ENCODE data around the gene ARPP19.
A peak's percentile ranks its signal among the peaks of the same experiment; 100 is the strongest.
"Not testable (repeated sequence)": the region's sequence is repeated elsewhere in the genome, so short reads cannot be mapped to it uniquely, and the experiment has no call there.

ARPP19 gene, protein sequence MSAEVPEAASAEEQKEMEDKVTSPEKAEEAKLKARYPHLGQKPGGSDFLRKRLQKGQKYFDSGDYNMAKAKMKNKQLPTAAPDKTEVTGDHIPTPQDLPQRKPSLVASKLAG

DNA sequence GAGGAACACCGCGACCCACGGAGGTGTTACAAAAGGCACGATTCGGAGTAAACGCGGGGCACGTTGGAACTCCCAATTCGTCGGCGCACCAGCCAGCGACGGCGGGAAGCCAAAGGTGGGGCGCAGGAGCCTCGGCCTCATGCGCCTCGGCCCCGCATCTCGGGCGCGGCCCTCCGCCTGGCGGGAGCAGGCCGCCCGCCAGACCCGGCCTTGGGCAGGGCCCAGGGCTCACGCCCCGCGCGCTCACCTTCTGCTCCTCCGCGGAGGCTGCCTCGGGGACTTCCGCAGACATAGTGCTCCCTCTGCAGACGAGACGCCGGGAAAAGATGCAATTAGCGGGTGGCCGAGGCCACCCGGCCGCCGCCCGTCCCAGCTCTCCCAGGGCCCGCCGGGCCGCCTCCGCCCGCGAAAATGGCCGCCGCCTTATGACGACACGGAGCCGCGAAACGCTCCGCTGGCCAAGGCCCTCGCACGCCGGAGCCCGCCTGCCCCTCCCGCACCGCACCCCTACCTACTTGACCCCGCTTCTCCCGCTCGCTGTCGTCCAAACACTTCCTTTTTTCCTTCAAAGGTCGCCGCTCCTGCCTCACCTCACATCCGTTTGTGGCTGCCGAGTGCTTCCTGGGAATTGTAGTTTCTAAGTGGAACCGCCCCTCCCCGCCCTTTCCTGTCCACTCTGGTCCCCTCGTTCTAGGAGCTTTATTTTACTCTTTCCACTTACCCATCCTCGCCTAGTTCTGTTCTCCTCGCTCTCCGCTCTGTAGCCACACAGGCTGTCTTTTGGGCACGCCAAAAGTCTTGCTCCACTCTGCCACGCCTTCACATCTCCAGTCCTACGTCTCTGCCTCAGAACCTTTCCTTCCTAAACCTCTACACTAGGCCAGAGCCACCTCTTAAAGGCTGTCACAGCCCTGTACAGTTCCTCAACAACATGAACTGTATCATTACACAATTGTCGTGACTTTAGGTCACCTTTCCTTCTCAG lies at the start of gene ARPP19:
ARPP19 (minus strand) TSS at position 430 of the 985 bp plus-strand sequence; CDS start at position 292, 138 bp downstream.
- peak; percentile 96 for DNase-seq (ENCODE audit: low spot score)

DNA sequence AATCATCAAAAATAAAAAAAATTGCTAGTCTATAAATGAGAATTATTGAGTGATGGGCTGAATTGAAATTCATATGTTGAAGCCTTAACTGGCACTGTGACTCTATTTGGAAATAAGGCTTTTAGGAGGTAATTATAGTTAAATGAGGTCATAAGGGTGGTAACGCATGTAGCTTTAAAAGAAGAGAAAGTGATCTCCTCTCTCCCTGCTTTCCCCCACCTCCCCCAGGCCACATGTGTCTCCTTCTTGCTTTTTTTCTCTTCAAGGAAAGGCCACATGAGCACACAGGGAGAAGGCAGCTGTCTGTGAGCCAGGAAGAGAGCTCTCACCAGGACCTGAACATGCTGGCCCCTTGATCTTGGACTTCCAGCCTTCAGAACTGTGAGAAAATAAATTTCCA lies 48.2 kb upstream of the ARPP19 start:
- DNase-seq (ENCODE audit: low spot score), result no peak

DNA sequence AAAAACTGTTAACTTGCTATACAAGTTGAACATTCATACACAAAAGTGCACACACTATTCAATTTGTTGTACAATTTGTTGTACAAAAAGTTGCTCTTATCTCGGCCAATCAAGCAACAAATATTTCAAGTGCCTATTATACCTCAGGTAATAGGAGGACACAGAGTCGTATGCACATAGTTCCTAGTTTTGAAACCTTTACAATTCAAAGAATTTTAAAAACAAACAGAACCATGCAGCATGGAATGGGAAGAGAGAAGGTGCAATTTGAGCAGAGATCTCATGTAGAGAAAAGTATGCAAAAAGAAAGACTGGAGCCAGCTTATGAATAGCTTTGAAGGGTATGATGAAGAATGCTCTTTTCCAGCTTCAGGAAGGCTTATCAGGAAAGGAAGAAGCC lies 46.5 kb upstream of the ARPP19 start:
- DNase-seq (ENCODE audit: low spot score), result no peak

DNA sequence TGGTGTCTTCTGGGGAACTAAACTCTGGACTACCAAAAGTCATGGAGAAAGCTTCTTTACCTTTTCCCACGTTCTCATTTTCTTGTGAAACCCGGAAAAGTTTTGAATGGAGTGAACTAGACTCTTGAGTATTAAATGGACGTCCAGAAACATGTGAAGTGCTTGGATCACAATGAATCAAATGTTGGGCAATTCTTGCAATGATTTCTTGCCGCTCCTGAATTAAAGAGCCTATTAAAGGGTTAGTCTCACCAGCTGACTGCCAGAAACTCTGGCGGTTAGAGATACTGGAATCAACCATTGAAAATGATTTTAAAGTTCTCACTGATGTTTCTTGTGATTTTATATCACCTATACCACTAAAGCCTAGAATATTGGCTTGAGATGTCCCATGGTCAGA lies 40.8 kb upstream of the ARPP19 start:
- DNase-seq (ENCODE audit: low spot score), result no peak

DNA sequence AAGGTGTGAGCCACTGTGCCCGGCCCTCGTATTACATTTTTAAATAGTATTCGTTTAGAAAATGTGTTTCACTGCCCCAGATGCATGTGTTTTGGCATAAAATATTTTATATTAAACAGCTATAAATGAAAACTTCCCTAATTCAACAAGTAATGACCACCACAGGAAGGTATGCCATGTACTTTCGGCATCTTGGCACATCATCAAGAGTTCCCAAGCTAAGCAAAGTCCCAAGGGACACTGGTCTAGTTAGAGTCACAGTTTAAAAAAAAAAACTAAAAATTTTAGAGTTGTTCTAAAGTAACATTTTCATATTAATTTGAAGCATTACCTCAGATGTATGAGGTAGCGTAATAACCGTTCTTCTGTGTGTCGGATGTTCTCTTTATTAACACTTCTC lies 15.6 kb upstream of the ARPP19 start:
- no peak for DNase-seq (ENCODE audit: low spot score)

DNA sequence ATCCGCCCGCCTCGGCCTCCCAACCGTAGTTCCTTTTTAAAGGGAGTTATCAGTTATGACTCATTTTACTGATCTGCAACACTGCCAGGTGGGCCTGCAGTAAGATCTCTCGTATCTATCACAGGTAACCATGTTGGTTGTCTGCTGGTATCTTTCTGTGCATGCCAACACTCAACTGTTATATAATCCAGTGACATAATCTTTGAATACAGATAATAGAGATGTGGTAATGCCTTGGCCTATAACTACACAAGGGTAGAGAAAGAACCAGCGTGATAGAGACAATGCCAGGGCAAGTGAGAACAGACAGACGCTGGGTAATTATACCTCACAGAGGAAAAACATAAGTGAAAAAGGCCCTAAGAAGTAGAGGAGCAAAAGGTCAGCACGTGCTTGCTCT lies 11.0 kb upstream of the ARPP19 start:
- DNase-seq (ENCODE audit: low spot score), result no peak

DNA sequence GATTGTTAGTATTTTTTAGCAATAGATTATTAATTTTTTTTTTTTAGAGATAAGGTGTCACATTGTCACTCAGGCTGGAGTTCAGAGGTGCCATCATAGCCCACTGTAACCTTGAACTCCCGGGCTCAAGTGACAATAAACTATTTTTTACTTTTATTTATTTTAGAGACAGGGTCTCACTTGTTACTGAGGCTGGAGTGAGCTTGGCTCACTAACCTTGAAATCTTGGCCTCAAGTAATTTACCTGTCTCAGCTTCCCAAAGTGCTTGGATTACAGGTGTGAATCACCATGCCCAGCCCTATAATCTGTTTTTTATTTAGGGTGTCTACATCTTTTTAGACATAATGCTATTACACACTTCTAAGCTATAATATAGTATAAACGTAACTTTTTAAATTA lies 7.9 kb upstream of the ARPP19 start:
- no peak for DNase-seq (ENCODE audit: low spot score)

DNA sequence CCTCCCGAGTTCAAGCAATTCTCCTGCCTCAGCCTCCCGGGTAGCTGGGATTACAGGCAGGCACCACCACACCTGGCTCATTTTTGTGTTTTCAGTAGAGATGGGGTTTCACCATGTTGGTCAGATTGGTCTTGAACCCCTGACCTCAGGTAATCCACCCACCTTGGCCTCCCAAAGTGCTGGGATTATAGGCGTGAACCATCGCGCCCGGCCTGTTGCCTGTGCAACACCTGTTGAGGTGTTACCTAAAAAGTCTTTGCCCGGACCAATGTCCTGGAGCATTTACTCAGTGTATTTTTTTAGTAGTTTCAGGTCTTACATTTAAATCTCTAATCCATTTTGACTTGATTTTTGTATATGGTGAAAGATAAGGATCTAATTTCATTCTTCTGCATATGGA lies 6.7 kb upstream of the ARPP19 start:
- not testable (repeated sequence) for DNase-seq (ENCODE audit: low spot score)

DNA sequence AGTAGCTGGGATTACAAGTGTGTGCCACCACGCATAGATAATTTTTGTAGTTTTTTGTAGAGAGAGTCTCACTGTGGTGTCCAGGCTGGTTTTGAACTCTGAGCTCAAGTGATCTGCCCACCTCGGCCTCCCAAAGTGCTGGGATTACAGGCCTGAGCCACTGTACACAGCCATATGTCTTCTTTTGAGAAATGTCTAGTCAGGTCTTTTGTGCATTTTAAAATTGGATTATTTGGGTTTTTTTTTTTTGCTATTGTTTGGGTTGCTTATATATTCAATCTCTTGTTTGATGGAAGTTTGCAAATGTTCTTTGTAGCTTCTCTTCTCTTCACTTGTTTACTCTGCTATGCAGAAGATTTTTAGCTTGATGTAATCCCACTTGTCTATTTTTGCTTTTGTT lies 6.2 kb upstream of the ARPP19 start:
- no peak for DNase-seq (ENCODE audit: low spot score)

DNA sequence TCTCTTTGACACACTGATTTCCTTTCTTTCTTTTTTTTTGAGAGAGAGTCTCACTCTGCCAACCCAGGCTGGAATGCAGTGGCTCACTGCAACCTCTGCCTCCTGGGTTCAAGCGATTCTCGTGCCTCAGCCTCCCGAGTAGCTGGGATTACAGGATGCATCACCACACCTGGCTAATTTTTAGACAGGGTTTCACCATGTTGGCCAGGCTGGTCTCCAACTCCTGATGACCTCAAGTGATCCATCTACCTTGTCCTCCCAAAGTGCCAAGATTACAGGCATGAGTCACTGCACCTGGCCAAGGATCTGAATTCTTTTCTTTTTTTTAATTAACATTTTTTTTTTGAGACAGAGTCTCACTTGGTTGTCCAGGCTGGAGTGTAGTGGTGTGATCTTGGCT lies 5.8 kb upstream of the ARPP19 start:
- not testable (repeated sequence) for DNase-seq (ENCODE audit: low spot score)

DNA sequence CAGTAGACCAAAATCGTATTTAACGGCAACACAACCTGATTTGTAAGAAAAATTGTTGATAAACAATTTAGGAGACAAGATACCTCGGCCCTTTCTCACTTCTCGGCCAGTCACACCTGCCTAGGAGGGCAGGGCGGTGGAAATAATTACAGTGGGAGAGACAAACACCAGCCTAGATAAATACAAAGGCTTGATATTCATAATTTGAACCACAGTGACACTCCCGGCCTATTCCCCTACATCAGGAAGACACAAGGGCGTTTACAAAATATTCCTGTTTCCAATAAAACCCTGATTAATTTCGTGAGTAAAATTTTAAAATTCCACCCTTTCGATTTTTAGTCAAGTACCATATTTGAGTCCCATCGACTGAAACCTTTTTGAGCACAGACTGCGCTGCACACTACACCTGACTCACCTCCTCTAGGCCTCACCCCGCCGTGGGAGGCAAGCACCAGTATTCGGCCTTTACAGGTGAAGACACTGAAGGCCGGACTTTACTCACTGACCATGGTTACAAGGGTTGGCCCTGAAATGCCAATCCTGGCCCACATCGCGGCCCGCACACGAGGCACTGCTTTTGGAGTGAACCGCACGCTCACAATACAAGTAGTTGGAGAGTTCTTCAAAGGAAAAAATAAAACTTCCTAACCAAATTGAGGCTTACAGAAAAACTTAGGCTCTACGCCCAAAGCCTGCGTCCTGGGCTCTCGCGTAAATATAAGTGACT lies 794 bp downstream of the ARPP19 start:
- DNase-seq (ENCODE audit: low spot score), result peak; percentile 14

DNA sequence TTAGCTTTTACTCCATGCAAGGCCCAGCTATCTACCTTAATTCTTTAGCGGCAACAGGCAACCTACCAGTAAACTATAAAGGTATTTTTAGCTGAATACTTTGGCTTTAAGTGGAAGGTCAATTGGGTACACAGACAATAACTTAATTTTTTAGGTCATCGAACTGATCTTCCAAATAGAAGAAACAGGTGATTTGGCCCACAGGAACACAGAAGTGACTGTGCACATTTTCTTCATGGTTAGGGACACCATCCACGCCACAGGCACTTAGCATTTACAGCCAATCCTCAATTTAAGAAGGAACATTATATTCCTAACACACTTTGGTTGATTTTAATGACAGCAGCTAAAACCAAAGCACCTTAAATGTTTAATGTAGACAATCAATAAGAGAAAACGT lies 1.9 kb downstream of the ARPP19 start:
- DNase-seq (ENCODE audit: low spot score), result no peak

DNA sequence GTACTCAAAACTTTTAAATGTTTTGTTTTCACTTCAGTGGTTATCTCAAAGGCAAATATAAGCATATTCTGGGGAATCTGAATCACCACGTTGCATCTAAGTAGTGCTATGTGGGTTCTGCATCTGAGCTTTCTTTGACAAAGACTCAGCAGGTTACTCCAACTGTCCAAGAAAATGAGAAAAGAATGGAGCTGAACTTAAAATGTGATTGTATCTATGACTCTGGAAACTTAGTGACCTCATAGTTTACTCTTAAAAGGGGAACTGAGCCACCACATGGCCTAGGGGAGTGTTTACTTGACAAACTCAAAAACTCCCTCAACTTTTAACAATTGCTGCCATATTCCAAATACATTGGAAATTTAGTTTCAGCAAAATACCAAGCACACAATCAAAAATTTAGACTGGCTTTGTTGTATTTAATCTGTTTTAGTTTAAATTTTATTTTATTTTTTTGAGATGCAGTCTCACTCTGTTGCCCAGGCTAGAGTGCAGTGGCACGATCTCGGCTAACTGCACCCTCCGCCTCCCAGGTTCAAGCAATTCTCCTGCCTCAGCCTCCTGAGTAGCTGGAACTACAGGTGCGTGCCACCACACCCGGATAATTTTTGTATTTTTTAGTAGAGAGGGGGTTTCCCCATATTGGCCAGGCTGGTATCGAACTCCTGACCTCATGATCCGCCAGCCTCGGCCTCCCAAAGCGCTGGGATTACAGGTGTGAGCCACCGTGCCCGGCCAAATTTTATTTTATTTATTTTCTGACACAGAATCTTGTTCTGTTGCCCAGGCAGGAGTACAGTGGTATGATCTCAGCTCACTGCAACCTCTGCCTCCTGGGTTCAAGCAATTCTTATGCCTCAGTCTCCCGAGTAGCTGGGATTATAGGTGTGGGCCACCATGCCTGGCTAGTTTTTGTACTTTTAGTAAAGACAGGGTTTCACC lies 3.1 kb downstream of the ARPP19 start:
- DNase-seq (ENCODE audit: low spot score), result not testable (repeated sequence)

DNA sequence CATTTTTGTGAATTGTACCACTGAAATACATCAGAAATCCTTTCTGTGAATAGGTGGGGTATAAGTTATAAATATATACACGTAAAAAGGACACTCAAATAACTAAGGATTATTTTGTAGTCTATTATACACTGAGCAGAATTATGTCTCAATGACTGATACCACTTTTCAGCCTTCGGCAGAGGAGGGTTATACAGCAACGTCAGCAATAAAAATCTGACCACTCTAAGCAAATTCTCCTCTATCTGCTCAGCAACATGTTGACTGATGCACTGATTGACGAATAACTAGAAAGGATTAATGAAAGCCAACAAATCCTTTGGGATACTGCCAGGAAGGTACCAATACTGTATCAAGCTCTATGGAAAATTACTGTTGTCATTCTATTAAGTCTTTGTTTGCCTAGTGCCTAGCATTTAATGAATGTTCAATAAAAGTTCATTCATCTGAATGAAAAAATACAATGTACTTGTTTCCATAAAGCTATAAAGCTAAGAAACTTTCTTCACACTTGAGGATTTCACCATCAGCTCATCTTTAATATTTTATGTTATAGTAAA lies 5.2 kb downstream of the ARPP19 start:
- peak; percentile 13 for DNase-seq (ENCODE audit: low spot score)

DNA sequence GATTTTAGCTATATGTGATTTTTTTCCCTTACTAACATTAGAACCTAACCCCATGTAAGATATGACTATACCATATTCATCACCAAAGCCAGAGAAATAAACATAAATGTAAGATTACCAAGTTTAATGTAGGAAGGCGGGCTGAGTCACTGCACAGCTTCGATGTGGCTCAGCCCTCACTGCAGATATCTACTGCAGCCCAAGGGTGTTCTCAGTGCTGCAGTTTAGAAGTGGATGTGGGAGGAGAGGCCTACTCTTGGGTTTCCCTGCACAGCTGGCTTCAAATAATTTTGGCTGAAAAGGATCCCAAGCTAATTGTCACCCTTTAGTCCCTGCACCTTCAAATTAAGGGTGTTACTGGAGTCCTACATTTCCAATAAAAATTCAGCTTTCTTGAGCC lies 9.3 kb downstream of the ARPP19 start:
- DNase-seq (ENCODE audit: low spot score), result peak; percentile 38

DNA sequence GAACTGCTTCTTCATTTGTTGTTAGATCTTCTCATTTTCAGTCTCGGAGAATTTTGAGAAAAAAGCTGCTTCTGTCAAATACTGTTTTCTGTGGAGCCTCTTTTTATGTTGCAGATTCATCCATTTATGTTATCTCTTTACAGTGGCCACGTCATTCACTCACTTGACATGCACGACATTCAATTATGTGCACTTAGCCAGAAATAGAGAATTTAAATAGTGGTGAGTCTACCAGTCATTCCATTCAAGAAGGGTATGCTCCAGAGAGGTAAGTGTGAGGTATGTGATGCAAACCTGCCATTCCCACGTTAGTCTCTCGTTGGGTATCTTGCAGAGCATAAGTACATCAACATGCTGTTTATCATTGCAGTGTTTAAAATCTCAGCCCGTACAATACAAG lies 9.8 kb downstream of the ARPP19 start:
- no peak for DNase-seq (ENCODE audit: low spot score)

DNA sequence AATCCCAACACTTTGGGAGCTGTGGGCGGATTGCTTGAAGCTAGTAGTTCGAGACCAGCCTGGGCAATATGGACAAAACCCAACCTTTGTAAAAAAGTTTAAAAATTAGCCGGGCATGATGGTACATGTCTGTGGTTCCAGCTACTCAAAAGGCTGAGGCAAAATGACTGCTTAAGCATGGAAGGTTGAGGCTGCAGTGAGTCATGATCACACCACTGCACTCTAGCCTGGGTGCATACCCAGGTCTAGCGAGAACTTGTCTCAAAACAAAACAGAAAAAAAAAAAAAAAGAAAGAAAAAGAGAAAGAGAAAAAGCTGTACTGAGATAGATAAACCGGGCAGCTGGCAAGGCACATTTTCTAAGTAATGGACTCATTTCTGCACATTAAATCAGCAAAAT lies 10.6 kb downstream of the ARPP19 start:
- DNase-seq (ENCODE audit: low spot score), result no peak

DNA sequence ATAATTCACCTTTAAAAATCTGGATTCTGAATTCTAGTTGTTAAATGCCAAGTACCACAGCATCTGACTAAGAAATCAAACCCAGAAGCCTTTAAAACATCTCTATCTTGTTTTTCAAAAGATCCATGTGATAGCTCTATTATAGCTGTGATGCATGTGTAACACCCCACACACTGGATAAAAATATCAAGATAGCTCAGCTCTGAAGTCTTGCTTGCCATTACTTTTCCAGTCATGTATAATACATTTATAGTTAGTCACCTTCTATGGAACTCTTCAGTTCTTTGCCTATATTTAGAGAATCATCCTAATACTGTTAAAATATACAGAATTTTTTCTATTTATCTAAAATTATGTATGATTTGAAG lies 11.6 kb downstream of the ARPP19 start:
- DNase-seq (ENCODE audit: low spot score), result peak; percentile 8

DNA sequence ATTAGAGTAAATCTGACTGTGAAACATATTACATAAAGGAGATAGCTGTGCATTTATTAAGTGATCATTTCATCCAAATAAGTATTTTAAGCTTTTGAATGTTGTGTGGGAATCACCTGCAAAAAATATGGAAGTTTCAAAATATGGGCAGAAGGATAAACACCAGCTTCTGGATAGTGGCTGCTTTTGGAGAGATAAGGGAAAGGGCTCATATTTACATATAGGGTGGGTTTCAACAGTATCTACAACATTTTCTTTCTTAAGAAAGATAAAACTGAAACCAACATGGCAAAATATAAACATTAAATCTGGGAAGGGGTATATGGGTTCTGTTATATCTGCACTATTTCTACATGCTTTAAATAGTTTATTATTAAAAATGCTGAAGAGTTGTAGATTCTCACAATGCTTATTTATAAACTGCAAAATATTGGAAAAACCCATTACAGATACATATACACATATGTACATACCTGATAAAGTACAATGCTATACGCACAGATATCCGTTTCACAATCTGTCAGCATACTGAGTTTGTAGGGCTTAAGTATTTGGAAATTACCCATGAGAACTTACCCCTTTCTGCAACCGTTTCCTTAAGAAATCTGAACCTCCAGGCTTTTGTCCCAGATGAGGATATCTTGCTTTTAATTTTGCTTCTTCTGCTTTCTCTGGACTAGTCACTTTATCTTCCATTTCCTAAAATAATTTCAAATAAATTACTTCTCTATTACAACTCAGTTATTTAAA lies 12.1 kb downstream of the ARPP19 start:
- DNase-seq (ENCODE audit: low spot score), result no peak

DNA sequence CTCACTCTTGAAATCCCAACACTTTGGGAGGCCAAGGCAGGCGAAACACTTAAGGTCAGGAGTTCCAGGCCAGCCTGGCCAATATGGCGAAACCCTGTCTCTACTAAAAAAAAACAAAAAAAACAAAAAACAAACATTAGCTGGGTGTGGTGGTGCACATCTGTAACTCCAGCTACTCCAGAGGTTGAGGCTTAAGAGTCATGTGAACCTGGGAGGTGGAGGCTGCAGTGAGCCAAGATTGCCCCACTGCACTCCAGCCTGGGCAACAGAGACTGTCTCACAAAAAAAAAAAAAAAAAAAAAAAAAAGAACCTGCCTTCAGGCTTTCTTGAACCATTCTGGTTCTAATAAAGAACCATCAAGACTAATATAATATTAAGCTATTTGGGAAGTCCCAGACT lies 16.5 kb downstream of the ARPP19 start:
- DNase-seq (ENCODE audit: low spot score), result no peak

DNA sequence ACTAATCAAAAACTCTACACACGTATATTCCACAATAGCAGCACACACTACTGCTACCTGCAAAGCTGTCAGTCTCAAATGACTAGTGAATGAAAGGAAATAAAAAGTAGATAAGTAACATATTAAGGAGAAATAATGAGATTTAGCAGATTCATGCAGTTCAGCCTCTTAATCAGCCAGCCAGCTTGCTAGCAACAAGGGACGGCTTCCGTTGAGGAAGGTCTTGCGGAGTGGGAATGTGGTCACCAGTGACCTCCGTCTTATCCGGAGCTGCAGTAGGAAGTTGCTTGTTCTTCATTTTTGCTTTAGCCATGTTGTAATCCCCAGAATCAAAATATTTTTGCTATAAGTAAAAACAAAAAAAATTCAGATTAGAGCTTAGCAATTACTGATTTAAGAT lies 17.1 kb downstream of the ARPP19 start:
- peak; percentile 60 for DNase-seq (ENCODE audit: low spot score)
